Jurkat, Clone E6-1 (cell line): ENCODE data around the gene NBEA.

Source experiments
- DNase-seq: peaks from one replicate; pipeline ENCODE4 v3.0.0-alpha.2; 2011; ENCODE audit warnings: low read depth, low spot score
- H3K4me3 ChIP-seq: 2 replicates; pipeline ENCODE4 v1.5.1; 2011; ENCODE audit warnings: mild to moderate bottlenecking, low read length, control low read depth, moderate library complexity

The NBEA gene

DNA sequence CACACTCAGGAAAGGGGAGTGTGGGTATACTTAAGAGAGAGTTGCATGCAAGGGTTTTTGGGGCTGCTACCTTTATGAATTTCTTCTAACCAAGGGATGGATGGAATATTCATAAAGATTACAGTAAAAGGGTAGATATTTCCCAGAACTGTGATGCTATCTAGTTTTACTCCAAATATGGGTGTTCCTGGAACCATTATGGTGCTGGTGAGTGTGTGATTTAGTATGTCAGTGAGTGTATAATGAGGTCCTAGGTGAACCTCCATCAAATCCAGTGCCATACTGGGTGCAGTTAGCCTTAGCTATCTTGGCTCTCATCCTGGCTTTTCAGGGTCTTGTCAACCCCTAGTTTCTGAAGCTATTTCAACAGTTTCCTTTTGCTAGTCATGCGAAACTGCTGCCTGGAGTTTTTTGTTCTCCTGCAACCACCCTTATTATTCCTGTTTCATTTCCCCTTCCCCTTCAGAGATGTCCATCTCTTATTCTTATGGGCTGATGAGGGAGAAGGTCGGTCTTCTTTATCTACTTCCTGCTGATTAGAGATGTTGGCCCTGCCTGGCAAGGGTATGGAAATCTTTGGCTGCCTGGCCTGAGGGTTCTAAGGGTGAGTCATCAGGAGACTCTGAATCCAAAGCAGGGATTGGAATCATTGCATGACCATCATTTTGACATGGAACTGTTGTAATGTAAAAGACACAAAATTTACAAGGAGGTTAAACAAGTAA lies 202.3 kb downstream of the NBEA start:
- no peak for DNase-seq
- H3K4me3 ChIP-seq = no peak overlapping the region

DNA sequence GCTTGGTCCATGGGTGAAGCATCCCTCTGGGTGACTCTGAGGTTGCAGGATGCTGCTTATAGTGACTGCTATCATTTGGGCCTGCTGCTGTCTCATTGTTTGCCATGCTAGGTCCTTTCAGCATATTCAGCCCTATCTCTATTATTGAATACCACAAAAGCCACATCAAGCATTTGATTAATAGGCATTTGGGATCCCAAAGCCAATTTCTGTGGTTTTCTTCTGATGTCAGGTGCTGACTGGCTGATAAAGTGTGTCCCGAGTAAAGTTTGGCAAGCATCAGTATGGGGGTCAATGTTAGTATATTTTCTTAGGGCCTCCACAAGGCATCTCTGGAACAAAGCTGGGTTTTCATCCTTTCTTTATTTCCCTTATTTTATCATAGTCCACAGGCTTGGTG lies 204.6 kb downstream of the NBEA start:
- DNase-seq = no peak
- H3K4me3 ChIP-seq = no peak overlapping the region

DNA sequence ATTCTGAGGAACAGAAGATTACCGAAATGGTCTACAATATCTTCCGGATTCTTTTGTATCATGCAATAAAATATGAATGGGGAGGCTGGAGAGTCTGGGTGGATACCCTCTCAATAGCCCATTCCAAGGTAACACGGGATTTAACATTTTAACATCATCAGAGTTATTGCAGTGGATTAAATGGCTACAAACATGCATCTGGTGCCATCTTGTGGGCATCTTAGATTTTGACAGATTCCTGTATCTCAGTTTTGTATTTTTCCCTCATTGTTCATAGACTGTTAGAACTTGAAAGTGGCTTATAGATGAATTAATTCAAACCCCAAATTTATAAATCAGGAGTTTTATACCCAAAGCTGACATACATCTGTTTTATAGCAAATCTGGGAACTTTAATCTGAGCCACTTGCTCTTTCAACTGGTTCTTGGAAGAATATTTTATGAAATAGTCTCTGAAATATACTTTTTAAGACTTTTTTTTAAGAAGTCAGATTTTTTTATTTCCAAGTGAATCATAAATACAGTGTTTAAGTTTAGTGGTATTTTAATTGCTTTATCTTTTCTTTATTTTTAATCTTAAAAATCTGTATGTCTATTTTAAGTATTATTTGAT lies 215.2 kb downstream of the NBEA start:
- H3K4me3 ChIP-seq = no peak overlapping the region
- peak; percentile 55 for DNase-seq

DNA sequence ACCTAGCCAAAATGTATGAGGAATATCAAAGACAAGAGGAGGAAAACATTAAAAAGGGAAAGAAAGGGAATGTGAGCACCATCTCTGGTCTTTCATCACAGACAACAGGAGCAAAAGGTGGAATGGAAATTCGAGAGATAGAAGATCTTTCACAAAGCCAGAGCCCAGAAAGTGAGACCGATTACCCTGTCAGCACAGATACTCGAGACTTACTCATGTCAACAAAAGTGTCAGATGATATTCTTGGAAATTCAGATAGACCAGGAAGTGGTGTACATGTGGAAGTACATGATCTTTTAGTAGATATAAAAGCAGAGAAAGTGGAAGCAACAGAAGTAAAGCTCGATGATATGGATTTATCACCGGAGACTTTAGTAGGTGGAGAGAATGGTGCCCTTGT lies 217.0 kb downstream of the NBEA start:
- H3K4me3 ChIP-seq = no peak overlapping the region
- DNase-seq = no peak

DNA sequence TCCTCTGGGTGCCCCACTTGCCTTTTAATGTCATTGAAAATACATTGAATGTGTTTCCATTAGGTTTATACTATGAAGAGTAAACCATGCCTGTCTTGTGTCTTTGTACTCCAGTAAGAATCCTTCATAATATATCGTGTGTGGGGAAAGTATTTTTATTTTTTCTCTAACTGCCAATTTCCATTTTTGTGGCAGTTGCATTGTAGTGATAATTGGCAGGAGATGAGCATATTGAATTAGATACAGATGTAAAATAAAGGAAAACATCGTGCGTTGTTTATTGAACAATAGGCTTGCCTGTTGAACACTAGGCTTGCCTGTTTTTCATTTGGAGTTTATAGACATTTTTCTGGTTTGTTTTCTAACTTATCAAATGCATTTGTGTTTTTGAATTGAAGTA lies 218.8 kb downstream of the NBEA start:
- no peak for DNase-seq
- no peak overlapping the region for H3K4me3 ChIP-seq

DNA sequence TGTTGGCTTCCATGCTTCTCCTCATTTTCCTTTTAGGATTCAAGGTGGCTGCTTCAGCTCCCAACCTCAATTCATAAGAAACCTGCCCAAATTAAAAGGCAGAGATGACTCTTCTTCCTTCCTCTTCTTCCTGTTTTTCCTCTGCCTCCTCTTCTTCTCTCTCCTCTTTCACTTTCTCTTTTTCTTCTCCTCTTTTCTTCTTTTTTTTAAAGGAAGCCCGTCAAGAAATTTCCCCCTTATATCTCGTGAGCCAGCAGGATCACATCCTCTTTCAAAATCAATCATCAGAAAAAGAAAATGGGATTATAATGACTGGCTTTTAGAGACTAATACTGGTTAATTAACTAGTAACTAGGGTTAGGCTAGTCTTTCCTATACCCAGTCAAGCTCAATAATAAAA lies 220.3 kb downstream of the NBEA start:
- DNase-seq = no peak
- no peak overlapping the region for H3K4me3 ChIP-seq

DNA sequence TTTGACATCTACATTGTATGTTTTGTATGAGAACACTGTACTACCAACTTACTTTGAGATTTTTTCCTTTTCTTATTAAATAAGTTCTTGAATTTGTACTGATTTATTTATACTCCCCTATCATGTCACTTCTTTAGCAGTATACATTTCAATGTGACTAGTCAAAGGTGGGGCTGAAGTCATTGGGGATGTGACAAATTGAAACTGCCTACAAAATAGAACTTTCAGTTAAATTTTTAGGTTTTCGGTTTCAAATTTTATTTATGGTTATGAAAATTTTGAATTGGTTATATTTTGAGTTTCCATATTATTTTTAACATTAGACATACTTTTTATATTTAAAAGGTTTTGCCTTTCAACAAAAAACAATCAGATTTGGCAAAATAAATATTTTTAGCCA lies 221.6 kb downstream of the NBEA start:
- no peak for DNase-seq
- H3K4me3 ChIP-seq = no peak overlapping the region

DNA sequence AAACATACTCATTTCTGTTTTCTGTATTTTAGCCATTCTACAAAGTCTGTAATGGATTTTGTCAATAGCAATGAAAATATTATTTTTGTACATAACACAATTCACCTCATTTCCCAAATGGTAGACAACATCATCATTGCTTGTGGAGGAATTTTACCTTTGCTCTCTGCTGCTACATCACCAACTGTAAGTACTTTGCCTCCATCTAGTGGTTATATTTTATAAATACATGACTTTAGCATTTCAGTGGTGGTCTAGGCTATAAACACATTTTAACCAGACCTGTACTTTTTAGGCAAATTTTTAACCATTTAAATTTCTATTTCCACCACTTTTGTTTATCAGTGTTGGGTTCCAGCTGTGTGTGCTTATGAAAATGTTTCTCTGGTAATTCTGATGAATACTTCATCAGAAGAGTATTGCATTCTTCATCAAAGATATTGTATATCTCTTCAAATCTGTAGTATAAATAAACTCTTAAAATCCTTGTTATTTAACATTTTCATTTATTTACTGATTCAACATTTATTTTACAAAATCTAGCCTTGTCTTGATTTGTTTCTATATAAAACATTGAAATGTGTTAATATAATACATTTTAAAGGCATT lies 222.4 kb downstream of the NBEA start:
- peak; percentile 24 for DNase-seq
- H3K4me3 ChIP-seq = no peak overlapping the region

DNA sequence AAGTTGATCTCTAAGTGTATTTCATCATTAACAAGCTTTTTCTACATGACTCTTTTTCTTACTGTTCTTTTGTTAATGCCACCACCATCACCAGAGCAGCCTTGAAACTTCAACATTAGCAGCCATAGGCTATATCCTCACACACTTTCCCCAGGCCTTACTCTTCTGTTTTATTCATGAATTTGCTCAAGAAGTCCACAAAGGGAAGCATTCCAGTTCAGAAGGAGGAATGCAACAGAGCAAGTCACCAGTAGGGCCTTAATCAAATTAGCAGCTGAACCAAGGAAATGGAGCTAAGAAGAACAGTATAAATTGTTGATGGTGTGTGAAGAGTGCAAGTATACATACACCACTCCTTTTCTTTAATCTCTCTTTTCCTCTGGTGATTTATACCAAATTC lies 223.1 kb downstream of the NBEA start:
- DNase-seq = no peak
- no peak overlapping the region for H3K4me3 ChIP-seq

DNA sequence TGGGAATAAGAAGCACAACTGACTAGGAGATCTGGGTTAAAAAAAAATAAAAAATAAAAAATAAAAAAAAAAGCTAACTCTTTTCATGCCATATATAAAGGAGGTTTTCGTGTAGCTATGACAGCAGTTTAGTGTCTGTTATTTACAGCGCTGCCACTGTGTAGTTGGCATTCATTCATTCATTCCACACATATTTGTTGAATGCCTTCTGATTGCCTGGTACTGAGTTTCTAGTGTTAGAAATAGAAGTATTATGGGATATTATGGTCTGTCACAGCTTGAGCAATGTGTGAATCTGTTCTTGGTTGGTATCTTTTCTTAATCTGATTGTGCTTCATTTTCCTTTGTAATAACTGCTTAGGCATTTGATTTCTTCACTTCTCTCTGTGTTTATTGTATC lies 237.4 kb downstream of the NBEA start:
- no peak for DNase-seq
- no peak overlapping the region for H3K4me3 ChIP-seq

DNA sequence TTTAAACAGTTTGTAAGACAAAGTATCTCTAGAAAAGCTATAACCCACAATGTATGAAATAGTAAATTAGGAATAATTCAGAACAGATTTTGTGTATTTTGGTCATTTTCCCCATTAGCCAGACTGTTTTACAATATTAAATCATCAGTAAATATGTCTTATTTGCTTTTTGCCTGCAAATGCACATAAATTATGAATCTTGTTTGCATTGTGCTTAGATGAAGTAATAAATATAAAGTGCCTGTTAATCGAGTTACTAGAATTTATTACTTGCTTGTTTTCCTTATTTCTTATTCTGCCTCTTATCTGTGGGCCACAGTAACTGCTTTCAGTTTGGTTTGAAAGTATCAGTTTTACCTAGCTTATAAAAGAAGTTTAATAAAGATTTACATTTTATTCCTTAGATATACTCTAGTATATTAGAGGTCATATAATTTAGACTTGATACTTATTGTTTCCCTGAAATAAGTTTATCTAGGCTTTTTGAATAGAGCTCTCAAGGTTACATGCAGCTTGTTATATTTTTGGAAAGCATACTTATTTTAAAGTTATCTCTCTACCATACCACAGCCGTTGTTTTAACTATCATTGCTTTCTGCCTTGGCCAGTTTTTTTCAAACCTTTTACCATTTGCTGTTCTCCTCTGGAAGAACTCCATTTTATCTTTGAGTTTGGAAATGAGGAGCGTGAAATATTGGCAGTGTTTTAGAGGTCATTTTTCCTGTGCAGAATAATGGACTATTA lies 238.0 kb downstream of the NBEA start:
- DNase-seq = no peak
- no peak overlapping the region for H3K4me3 ChIP-seq

DNA sequence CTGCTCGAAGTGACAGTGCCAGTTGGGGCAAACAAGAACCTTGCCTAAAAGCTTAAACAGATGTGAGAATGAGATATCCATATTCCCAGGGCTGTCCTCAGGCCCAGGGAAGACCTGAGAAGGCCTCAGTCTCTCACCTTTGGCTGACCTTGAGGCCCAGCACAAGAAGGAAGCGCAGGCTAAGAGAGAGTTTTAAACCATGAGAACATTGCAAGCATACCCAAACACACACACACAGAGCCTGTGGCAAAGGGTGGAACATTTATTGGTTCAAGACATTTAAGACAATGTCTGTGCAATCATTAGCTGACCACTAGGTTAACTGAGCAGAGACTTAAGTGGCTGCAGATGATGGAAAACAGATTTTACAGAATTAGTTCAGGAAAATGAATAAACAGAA lies 248.2 kb downstream of the NBEA start:
- no peak overlapping the region for H3K4me3 ChIP-seq
- DNase-seq = no peak

DNA sequence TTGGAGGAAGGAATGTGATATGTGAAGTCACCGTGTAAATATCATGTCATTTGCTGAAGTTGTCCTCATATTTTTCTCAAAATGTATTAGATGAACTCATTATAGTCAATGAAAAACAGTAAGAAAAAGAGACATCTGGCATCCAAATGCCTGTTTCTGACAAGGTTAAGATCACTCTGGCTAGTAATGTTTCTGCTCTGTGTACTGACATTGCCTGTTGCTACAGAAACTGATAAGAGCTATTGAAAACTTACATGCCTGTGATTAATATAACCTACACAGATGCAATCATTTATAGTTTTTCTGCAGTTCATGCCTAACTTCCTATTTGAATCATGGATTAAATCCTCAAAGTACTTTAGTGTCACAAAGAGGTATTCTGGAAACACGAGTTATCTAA lies 249.8 kb downstream of the NBEA start:
- no peak for DNase-seq
- no peak overlapping the region for H3K4me3 ChIP-seq

DNA sequence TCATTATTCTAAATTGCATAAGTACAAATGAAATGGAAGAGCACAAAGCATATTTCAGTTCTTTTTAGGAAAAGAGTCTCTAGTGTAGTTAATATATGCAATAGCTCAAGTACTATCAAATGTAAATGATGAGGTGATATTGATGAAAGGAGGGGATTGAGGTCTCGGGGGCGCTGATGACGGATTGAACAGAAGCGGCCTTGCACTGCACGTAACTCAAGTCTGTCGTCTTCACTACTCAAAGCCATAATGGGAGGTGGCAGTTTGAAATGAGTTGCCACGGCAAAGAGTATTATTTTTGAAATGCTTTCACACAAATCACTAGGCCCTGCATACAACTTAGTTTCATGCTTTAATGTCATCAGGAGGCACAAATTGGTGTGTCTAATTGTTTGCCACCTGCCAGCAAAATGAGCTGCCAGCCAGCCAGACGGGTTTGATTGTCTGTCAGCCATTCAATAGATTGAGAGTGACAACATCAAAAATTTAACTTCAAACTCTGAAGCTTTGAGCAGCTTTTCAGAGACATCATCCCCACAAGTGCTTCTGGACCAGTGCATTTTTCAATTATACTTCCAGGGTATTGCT lies 256.6 kb downstream of the NBEA start:
- no peak overlapping the region for H3K4me3 ChIP-seq
- DNase-seq = no peak

DNA sequence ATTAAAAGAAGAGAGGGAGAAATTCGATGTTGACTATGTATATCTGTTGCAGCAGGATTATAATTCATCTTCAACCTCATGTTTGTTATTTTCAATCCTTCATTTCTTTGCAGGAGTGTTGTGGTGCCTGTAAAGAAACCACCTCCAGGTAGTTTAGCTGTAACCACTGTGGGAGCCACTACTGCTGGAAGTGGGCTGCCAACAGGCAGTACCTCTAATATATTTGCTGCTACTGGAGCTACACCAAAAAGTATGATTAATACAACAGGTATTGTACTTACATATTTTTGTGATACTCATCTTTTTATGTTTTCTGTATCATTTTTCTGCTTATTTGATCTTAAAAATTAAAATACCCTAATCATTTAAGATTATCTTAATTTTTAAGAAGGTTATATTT lies 266.5 kb downstream of the NBEA start:
- no peak overlapping the region for H3K4me3 ChIP-seq
- no peak for DNase-seq

DNA sequence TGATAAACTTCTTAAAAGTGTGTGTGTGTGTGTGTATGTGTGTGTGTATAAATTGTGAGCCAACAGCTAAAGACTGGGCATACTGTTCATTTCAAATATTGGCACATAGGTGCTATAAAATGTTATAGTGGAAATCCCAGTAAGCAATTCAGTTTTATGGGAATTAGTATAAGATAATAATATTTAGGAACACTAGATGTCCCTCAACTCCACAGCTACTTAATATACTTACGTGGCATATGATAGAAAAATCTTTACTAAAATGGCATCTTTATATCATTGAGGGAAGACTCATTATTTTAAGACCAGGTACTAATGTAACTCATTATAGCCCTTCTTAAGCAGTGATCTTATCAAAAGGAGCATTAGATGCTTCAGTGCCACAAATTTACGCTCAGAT lies 268.2 kb downstream of the NBEA start:
- H3K4me3 ChIP-seq = no peak overlapping the region
- no peak for DNase-seq

DNA sequence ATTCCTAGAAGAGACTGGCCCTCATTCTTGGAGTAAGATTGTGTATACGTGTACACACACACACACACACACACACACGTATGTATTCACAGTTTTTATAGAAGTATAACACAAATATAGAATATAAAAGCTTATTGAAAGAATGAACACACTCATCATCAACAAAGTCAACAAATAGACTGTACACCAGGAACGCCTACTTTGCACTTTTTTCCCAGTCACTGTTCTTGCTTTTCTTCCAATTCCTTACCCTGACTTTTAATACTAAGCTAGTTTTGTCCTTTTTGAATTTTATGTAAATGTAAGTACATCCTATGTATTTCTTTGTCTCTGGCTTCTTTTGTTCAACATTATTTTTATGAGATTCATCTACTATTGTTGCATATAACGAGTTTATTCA lies 269.9 kb downstream of the NBEA start:
- no peak for DNase-seq

DNA sequence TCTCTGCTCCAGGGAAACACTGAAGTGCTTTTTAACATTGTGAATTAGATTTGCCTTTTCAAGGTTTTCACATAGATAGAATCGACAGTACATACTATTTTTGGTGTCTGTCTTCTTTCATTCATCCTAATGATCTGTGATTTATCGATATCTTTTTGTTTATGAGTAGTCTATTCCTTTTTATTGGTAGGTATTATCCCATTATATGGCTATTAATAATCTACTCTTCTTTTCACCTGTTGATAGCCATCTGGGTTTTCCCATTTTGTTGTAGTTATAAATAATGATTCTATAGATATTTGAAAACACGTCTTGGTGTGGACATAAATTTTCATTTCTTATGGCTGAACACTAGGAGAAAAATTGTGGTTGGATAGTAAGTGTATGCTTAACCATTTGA lies 271.8 kb downstream of the NBEA start:
- DNase-seq = no peak
- no peak overlapping the region for H3K4me3 ChIP-seq

More for the DNA sequence above, 269.9 kb downstream of the NBEA start:
- H3K4me3 ChIP-seq = no peak overlapping the region

DNA sequence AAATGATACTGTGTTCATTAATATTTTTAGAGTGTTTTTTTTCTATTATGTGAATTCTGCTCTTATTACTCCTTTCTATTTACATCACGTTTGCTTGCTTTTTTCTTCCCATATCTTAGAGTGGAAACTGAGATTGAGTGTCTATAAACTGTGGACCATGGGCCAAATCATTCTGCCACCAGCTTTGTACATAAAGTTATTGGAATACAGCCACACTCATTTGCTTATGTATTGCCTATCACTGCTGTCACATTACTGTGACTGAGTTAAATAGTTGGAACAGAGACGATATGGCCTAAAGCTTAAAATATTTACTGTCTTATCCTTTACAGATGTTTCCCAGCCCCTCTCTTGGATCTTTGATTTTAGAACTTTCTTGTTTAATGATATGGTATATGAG lies 274.1 kb downstream of the NBEA start:
- DNase-seq = no peak
- no peak overlapping the region for H3K4me3 ChIP-seq

DNA sequence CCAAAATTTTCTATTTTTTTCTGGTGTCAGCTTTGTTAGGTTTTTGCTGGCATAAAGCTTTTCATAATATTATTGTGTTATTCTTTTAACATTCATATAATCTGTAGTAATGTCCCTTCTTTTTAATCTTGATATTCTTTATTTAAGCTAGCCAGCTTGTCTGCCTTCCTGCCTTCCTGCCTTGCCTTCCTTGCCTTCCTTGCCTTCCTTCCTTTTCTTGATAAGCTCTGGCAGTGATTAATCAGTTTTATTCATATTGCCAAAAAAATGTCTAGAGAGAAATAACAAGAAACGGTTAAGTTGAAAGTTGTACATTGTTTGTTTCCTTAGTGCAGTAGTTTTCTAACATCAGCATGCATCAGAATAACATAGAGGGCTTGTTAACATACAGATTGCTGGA lies 277.0 kb downstream of the NBEA start:
- H3K4me3 ChIP-seq = no peak overlapping the region
- no peak for DNase-seq
